ENCODE data around the gene LOXL4. TPM values are rescaled to one million over a fixed set of nuclear protein-coding genes. Genes with fewer than 3 reads are reported as not detected.
"Not testable (repeated sequence)": the region's sequence is repeated elsewhere in the genome, so short reads cannot be mapped to it uniquely, and the experiment has no call there.

Gene LOXL4
- total and polyA plus RNA-seq, 3 experiments from 2014 or later: 0.43 TPM; not detected in 2

DNA sequence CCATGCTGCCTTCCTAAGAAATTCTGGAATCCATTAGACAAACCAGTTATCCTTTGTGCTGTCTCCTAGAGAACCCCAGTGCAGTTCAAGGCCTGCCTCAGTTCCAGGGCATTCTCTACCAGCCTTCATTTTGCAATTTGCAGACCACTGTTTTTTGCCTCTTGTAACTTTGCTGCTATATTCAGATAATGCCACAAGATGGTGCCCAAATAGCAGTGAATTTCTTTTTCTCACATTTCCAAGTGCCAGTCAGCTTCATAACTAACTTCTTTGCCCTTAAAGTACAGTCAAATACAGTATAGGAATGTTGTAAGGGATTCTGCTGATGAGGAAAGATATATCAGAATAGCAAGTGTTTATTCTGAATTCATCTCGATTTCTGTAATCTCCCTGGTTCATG, 25.2 kb downstream of the LOXL4 start:
- H3K27me3 Mint-ChIP-seq: no peaks in the 10 kb centered on the region
- no peaks in the 10 kb centered on the region for H3K9me3 ChIP-seq (ENCODE audit: low read length)
- no peaks in the 10 kb centered on the region for H3K9me3 Mint-ChIP-seq
- H3K4me3 Mint-ChIP-seq: no peak overlapping the region
- H3K4me3 ChIP-seq (ENCODE audit: low read length): no peak overlapping the region
- ChIA-PET POLR2A (no interaction called here), CTCF (no interaction called here)
- peak overlapping the region in 1 of 8 donors; percentile 3 for H3K27ac Mint-ChIP-seq
- H3K4me1 Mint-ChIP-seq: peaks cover 0 to 3% (median under 1%) of the 10 kb centered on the region in 3 donors
- H3K27me3 ChIP-seq (ENCODE audit: insufficient read depth, low read length, poor library complexity, severe bottlenecking): no peaks in the 10 kb centered on the region
- peaks cover 32% of the 10 kb centered on the region for H3K36me3 ChIP-seq (ENCODE audit: insufficient read depth, low read length)
- H3K36me3 Mint-ChIP-seq: peaks cover 7 to 88% (median 29%) of the 10 kb centered on the region in 3 donors
- H3K4me1 ChIP-seq (ENCODE audit: insufficient read depth, low read length): no peaks in the 10 kb centered on the region
- H3K27ac ChIP-seq (ENCODE audit: low read depth, low read length): no peak overlapping the region
- DNase-seq: no peak

DNA sequence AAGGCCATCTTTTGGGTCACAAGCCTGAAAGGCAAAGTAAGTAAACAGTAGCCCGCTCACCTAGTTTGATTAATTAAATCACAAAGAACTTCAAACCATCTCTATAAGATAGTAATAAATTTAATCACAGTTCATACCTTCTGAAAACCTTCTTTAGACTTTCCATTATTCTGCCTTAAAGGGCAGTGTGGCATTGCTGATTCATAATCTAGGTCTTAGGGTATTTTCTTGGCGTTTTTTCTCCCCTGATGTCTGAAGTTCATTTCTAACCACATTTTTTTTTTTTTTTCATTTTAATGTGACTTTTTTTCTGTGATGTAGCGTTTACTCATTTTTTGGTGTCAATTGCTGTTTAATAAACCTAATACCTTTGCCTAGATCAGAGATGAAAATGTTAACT, 27.5 kb downstream of the LOXL4 start:
- Histone ChIP-seq H3K36me3 (ENCODE audit: insufficient read depth, low read length) (peaks cover 27% of the 10 kb centered on the region), H3K9me3 (ENCODE audit: low read length) (no peaks in the 10 kb centered on the region), H3K27me3 (ENCODE audit: insufficient read depth, low read length, poor library complexity, severe bottlenecking) (no peaks in the 10 kb centered on the region), H3K27ac (ENCODE audit: low read depth, low read length) (no peak overlapping the region), H3K4me1 (ENCODE audit: insufficient read depth, low read length) (no peaks in the 10 kb centered on the region), H3K4me3 (ENCODE audit: low read length) (no peak overlapping the region)
- Mint-ChIP-seq H3K27ac (no peak overlapping the region), H3K27me3 (no peaks in the 10 kb centered on the region), H3K4me3 (no peak overlapping the region), H3K9me3 (no peaks in the 10 kb centered on the region), H3K4me1 (peaks cover 2 to 9% (median 7%) of the 10 kb centered on the region in 3 donors), H3K36me3 (peaks cover 7 to 88% (median 32%) of the 10 kb centered on the region in 3 donors)
- DNase-seq: no peak
- CTCF ChIA-PET: no interaction called here
- POLR2A ChIA-PET: no interaction called here

DNA sequence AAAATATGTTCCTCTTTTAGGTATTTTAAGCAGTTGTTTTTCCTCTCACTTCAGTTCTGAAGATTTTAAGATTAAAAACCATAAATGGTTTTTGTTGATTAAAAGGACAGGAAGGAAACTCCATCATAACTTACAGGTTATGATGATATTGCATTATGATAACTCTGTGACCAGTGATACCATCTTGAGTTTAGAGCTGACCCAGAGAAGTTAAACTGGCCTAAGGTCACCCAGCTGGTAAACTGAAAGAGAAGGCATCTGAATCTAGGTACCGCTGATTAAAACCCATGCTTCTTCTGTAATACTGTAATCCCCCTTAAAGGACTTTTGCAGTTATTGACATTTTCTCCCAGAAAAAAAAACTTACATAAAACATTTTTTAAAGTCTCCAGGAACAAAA, 29.6 kb downstream of the LOXL4 start:
- H3K9me3 Mint-ChIP-seq: no peaks in the 10 kb centered on the region
- H3K27me3 ChIP-seq (ENCODE audit: insufficient read depth, low read length, poor library complexity, severe bottlenecking): no peaks in the 10 kb centered on the region
- H3K4me1 ChIP-seq (ENCODE audit: insufficient read depth, low read length): no peaks in the 10 kb centered on the region
- CTCF ChIA-PET: no interaction called here
- peaks cover 10% of the 10 kb centered on the region for H3K36me3 ChIP-seq (ENCODE audit: insufficient read depth, low read length)
- H3K4me3 Mint-ChIP-seq: no peak overlapping the region
- H3K9me3 ChIP-seq (ENCODE audit: low read length): no peaks in the 10 kb centered on the region
- no peak overlapping the region for H3K4me3 ChIP-seq (ENCODE audit: low read length)
- no peak overlapping the region for H3K27ac ChIP-seq (ENCODE audit: low read depth, low read length)
- peaks cover 0 to 84% (median 31%) of the 10 kb centered on the region in 3 donors for H3K36me3 Mint-ChIP-seq
- H3K27me3 Mint-ChIP-seq: no peaks in the 10 kb centered on the region
- DNase-seq: no peak
- POLR2A ChIA-PET: no interaction called here
- H3K27ac Mint-ChIP-seq: peak overlapping the region in 3 of 8 donors; percentile 25 to 59 (median 40)
- H3K4me1 Mint-ChIP-seq: peaks cover 2 to 9% (median 7%) of the 10 kb centered on the region in 3 donors

DNA sequence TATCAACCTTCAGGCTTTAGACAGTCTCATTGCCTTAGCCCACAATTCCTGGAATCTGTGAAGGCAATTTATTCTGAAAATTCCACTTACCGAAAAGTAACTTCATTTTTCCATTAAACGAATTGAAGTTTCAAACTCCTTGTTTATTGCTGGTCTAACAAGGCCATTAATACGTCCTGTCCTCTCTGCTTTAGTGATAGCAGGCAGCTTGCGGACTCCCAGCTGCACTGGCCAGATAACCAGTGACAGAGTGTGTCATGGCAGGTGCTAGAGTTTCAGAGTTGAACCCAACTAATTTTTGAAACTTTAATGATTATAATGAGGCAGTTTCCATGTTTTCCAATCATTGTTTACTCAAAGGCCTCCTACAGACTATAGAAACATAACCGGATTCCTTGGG, 31.1 kb downstream of the LOXL4 start:
- POLR2A ChIA-PET: no interaction called here
- no peaks in the 10 kb centered on the region for H3K27me3 ChIP-seq (ENCODE audit: insufficient read depth, low read length, poor library complexity, severe bottlenecking)
- peaks cover 0 to 80% (median 31%) of the 10 kb centered on the region in 3 donors for H3K36me3 Mint-ChIP-seq
- H3K9me3 ChIP-seq (ENCODE audit: low read length): no peaks in the 10 kb centered on the region
- DNase-seq: no peak
- H3K4me1 Mint-ChIP-seq: peaks cover 2 to 9% (median 7%) of the 10 kb centered on the region in 3 donors
- peak overlapping the region in 2 of 8 donors; percentile 54 to 75 for H3K27ac Mint-ChIP-seq
- H3K4me3 Mint-ChIP-seq: no peak overlapping the region
- H3K27me3 Mint-ChIP-seq: no peaks in the 10 kb centered on the region
- no peaks in the 10 kb centered on the region for H3K9me3 Mint-ChIP-seq
- no peak overlapping the region for H3K4me3 ChIP-seq (ENCODE audit: low read length)
- CTCF ChIA-PET: interaction anchor here (1.5 kb wide), 1 partner anchor 17 kb away, joined by 3 read pairs; no protein-coding TSS in a partner anchor
- no peak overlapping the region for H3K27ac ChIP-seq (ENCODE audit: low read depth, low read length)
- H3K4me1 ChIP-seq (ENCODE audit: insufficient read depth, low read length): no peaks in the 10 kb centered on the region
- H3K36me3 ChIP-seq (ENCODE audit: insufficient read depth, low read length): peaks cover 6% of the 10 kb centered on the region

DNA sequence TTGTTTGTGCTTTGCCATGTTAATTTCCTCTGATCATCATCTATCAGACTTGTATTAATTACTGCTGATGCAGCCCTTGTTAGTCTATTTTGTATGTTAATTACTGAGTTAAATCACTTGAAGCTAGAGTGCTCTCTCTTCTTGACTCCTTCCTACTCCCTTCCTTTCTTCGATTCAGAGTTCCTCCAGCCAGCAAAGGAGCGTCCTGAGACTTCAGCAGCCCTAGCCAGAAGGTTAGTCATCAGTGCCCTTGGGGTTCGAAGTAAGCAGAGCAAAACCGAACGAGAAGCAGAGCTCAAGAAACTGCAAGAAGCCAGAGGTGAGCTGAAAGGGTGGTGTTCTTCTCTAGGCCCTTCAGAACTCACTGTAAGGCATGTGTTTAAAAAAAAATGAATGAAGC, 32.1 kb downstream of the LOXL4 start:
- peaks cover 0 to 80% (median 23%) of the 10 kb centered on the region in 3 donors for H3K36me3 Mint-ChIP-seq
- no peaks in the 10 kb centered on the region for H3K27me3 ChIP-seq (ENCODE audit: insufficient read depth, low read length, poor library complexity, severe bottlenecking)
- ChIA-PET CTCF (interaction anchor here (1.5 kb wide), 1 partner anchor 18 kb away, joined by 3 read pairs; no protein-coding TSS in a partner anchor), POLR2A (no interaction called here)
- H3K4me1 ChIP-seq (ENCODE audit: insufficient read depth, low read length): no peaks in the 10 kb centered on the region
- peaks cover 6% of the 10 kb centered on the region for H3K36me3 ChIP-seq (ENCODE audit: insufficient read depth, low read length)
- no peak overlapping the region for H3K4me3 ChIP-seq (ENCODE audit: low read length)
- peaks cover 2 to 12% (median 7%) of the 10 kb centered on the region in 3 donors for H3K4me1 Mint-ChIP-seq
- H3K4me3 Mint-ChIP-seq: no peak overlapping the region
- DNase-seq: no peak
- H3K9me3 ChIP-seq (ENCODE audit: low read length): no peaks in the 10 kb centered on the region
- H3K9me3 Mint-ChIP-seq: no peaks in the 10 kb centered on the region
- H3K27ac ChIP-seq (ENCODE audit: low read depth, low read length): no peak overlapping the region
- peak overlapping the region in 2 of 8 donors; percentile 13 to 43 for H3K27ac Mint-ChIP-seq
- H3K27me3 Mint-ChIP-seq: no peaks in the 10 kb centered on the region

DNA sequence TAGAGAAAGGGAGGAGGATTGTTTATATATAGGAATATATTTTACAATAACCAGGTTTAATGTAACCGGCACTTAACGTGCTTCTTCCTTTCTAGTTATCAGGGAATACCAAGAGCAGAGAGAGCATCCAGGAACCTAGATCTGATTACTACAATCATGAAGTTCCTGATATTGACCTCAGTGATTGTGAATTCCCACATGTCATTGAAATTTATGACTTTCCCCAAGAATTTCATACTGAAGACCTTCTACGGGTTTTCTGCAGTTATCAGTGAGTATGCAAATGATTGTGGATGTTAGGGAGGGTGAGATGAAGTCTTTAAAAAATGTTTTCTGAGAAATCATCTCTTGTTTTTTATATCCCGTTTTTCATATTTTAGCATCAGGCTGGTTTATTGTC, 36.6 kb downstream of the LOXL4 start:
- no peak overlapping the region for H3K27ac ChIP-seq (ENCODE audit: low read depth, low read length)
- H3K4me1 Mint-ChIP-seq: peaks cover 15 to 24% (median 19%) of the 10 kb centered on the region in 3 donors
- peaks cover 6% of the 10 kb centered on the region for H3K36me3 ChIP-seq (ENCODE audit: insufficient read depth, low read length)
- peaks cover 4 to 58% (median 23%) of the 10 kb centered on the region in 3 donors for H3K36me3 Mint-ChIP-seq
- POLR2A ChIA-PET: no interaction called here
- H3K4me3 Mint-ChIP-seq: no peak overlapping the region
- H3K9me3 Mint-ChIP-seq: peaks cover 0 to 6% (median 0%) of the 10 kb centered on the region in 5 donors
- CTCF ChIA-PET: no interaction called here
- no peaks in the 10 kb centered on the region for H3K27me3 ChIP-seq (ENCODE audit: insufficient read depth, low read length, poor library complexity, severe bottlenecking)
- H3K27ac Mint-ChIP-seq: no peak overlapping the region
- no peak overlapping the region for H3K4me3 ChIP-seq (ENCODE audit: low read length)
- no peaks in the 10 kb centered on the region for H3K27me3 Mint-ChIP-seq
- no peak for DNase-seq
- H3K9me3 ChIP-seq (ENCODE audit: low read length): no peaks in the 10 kb centered on the region
- H3K4me1 ChIP-seq (ENCODE audit: insufficient read depth, low read length): no peaks in the 10 kb centered on the region

DNA sequence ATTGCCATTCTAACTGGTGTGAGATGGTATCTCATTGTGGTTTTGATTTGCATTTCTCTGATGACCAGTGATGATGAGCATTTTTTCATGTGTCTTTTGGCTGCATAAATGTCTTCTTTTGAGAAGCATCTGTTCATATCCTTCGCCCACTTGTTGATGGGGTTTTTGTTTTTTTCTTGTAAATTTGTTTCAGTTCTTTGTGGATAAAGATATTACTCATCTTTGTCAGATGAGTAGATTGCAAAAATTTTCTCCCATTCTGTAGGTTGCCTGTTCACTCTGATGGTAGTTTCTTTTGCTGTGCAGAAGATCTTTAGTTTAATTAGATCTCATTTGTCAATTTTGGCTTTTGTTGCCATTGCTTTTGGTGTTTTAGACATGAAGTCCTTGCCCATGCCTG, 39.7 kb downstream of the LOXL4 start:
- H3K36me3 ChIP-seq (ENCODE audit: insufficient read depth, low read length); H3K27me3 ChIP-seq (ENCODE audit: insufficient read depth, low read length, poor library complexity, severe bottlenecking); CTCF ChIA-PET; H3K4me3 Mint-ChIP-seq; H3K27ac Mint-ChIP-seq; H3K9me3 ChIP-seq (ENCODE audit: low read length); POLR2A ChIA-PET; DNase-seq; H3K27me3 Mint-ChIP-seq; H3K27ac ChIP-seq (ENCODE audit: low read depth, low read length); H3K4me3 ChIP-seq (ENCODE audit: low read length); H3K9me3 Mint-ChIP-seq; H3K4me1 ChIP-seq (ENCODE audit: insufficient read depth, low read length): not testable (repeated sequence)
- Mint-ChIP-seq H3K36me3 (peaks cover 11 to 49% (median 12%) of the 10 kb centered on the region in 3 donors), H3K4me1 (peaks cover 26 to 34% (median 33%) of the 10 kb centered on the region in 3 donors)

DNA sequence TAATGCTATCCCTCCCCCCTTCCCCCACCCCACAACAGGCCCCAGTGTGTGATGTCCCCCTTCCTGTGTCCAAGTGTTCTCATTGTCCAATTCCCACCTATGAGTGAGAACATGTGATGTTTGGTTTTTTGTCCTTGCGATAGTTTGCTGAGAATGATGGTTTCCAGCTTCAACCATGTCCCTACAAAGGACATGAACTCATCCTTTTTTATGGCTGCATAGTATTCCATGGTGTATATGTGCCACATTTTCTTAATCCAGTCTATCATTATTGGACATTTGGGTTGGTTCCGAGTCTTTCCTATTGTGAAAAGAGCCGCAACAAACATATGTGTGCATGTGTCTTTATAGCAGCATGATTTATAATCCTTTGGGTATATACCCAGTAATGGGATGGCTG, 40.3 kb downstream of the LOXL4 start:
- H3K9me3 ChIP-seq (ENCODE audit: low read length); H3K27me3 ChIP-seq (ENCODE audit: insufficient read depth, low read length, poor library complexity, severe bottlenecking); H3K9me3 Mint-ChIP-seq; CTCF ChIA-PET; DNase-seq; H3K4me3 Mint-ChIP-seq; H3K27me3 Mint-ChIP-seq; H3K36me3 ChIP-seq (ENCODE audit: insufficient read depth, low read length); H3K27ac ChIP-seq (ENCODE audit: low read depth, low read length); POLR2A ChIA-PET; H3K27ac Mint-ChIP-seq; H3K4me1 ChIP-seq (ENCODE audit: insufficient read depth, low read length); H3K4me3 ChIP-seq (ENCODE audit: low read length): not testable (repeated sequence)
- Mint-ChIP-seq H3K4me1 (peaks cover 26 to 36% (median 35%) of the 10 kb centered on the region in 3 donors), H3K36me3 (peaks cover 11 to 47% (median 12%) of the 10 kb centered on the region in 3 donors)

Data from CD8-positive, alpha-beta memory T cell (primary cell).